HepG2 (cell line): ENCODE measurements around the gene NUDT9. TPM values are rescaled to one million over a fixed set of nuclear protein-coding genes. Genes with fewer than 3 reads are reported as not detected.

Experiments used
- CC2D1A ChIP-seq: sonication (generic); formaldehyde crosslinking; IDR thresholded peaks from 2 replicates; pipeline ENCODE4 v1.8.1; 2023; ENCODE audit warnings: mild to moderate bottlenecking, missing genetic modification reagents
- ERF ChIP-seq: IDR thresholded peaks from 2 replicates; pipeline ENCODE4 v1.6.1; 2018; ENCODE audit warnings: missing biosample characterization, missing genetic modification reagents
- KAT7 ChIP-seq: IDR thresholded peaks from 2 replicates; pipeline ENCODE4 v1.6.1; 2018; ENCODE audit warnings: borderline replicate concordance, missing compliant biosample characterization
- NCOA5 ChIP-seq: sonication (generic); formaldehyde crosslinking; IDR thresholded peaks from 2 replicates; pipeline ENCODE4 v1.4.0; 2020; ENCODE audit warnings: missing genetic modification reagents
- NPAS2 ChIP-seq: sonication (generic); formaldehyde crosslinking; IDR thresholded peaks from 2 replicates; pipeline ENCODE4 v1.8.0; 2022; ENCODE audit warnings: mild to moderate bottlenecking, missing genetic modification reagents, borderline replicate concordance
- POLR2A ChIP-seq, 2 experiments: IDR thresholded peaks; 2 replicates each; pipeline ENCODE4 v1.6.1; 2011; ENCODE audit warnings: low read depth in 2 of 2, low read length in 2 of 2, mild to moderate bottlenecking in 1 of 2, moderate library complexity in 1 of 2; ENCODE audit not compliant: insufficient read depth in 1 of 2
- SSRP1 ChIP-seq: IDR thresholded peaks from 2 replicates; pipeline ENCODE4 v1.6.1; 2016; ENCODE audit warnings: control low read depth
- TRIM24 ChIP-seq: sonication (generic); formaldehyde crosslinking; IDR thresholded peaks from 2 replicates; pipeline ENCODE4 v1.8.0; 2022; ENCODE audit warnings: mild to moderate bottlenecking, missing genetic modification reagents
- ZBTB1 ChIP-seq: sonication (generic); formaldehyde crosslinking; IDR thresholded peaks from 2 replicates; pipeline ENCODE4 v1.4.0; 2020; ENCODE audit warnings: missing genetic modification reagents, borderline replicate concordance
- ZNF432 ChIP-seq: sonication (generic); formaldehyde crosslinking; IDR thresholded peaks from 2 replicates; pipeline ENCODE4 v1.5.0; 2020; ENCODE audit warnings: missing genetic modification reagents, mild to moderate bottlenecking, borderline replicate concordance
- ZNF605 ChIP-seq: sonication (generic); formaldehyde crosslinking; IDR thresholded peaks from 2 replicates; pipeline ENCODE4 v1.8.0; 2022; ENCODE audit warnings: mild to moderate bottlenecking, missing genetic modification reagents
- polyA plus RNA-seq, 8 experiments: library from polyadenylated mRNA; depleted of rRNA in 3 of 8; stranded (reverse) in 7 of 8; unstranded in 1 of 8; fragments of >200 nt; fragmentation: Illumina TruSeq in 4 of 8; extraction: Trizol in 4 of 8; gene quantifications; 2 replicates each; pipeline versions ENCODE4 v1.2.1 to v1.2.3, GENCODE V29; 2011 to 2016; ENCODE audit warnings: low read depth in 4 of 8, missing spikeins in 1 of 8, mixed read lengths in 1 of 8; ENCODE audit not compliant: insufficient read depth in 1 of 8
- total RNA-seq, 5 experiments: library from RNA; depleted of rRNA; stranded (reverse); fragments of >200 nt; fragmentation: Illumina TruSeq; extraction: Trizol; gene quantifications; 2 replicates each; pipeline ENCODE4 v1.2.3, GENCODE V29; 2016; ENCODE audit warnings: low read depth in 1 of 5
- TF ChIP-seq, protein P1 (sequence below): sonication (generic); formaldehyde crosslinking; IDR thresholded peaks from 2 replicates; pipeline ENCODE4 v1.4.0; 2020; ENCODE audit warnings: missing genetic modification reagents
- TF ChIP-seq, protein P2 (sequence below): sonication (generic); formaldehyde crosslinking; conservative IDR thresholded peaks from 2 replicates; pipeline ENCODE4 v1.4.0; 2020; ENCODE audit warnings: missing genetic modification reagents
- TF ChIP-seq, protein P3 (sequence below): sonication (generic); formaldehyde crosslinking; IDR thresholded peaks from 2 replicates; pipeline ENCODE4 v1.5.0; 2020; ENCODE audit warnings: missing genetic modification reagents
- TF ChIP-seq, protein P4 (sequence below): sonication (generic); formaldehyde crosslinking; IDR thresholded peaks from 2 replicates; pipeline ENCODE4 v1.8.0; 2022; ENCODE audit warnings: mild to moderate bottlenecking, missing genetic modification reagents, moderate library complexity
- TF ChIP-seq, protein P5 (sequence below): sonication (generic); formaldehyde crosslinking; IDR thresholded peaks from 2 replicates; pipeline ENCODE4 v1.4.0; 2020; ENCODE audit warnings: missing genetic modification reagents
- TF ChIP-seq, protein P6 (sequence below): sonication (generic); formaldehyde crosslinking; IDR thresholded peaks from 2 replicates; pipeline ENCODE4 v1.5.1; 2020; ENCODE audit warnings: missing genetic modification reagents, mild to moderate bottlenecking, borderline replicate concordance

Gene NUDT9
- total and polyA plus RNA-seq, 2 of the 13 experiments (the other 11 are each of a cell fraction or from before 2014, with no cell fraction given), result 10.4 to 12.3 TPM

DNA sequence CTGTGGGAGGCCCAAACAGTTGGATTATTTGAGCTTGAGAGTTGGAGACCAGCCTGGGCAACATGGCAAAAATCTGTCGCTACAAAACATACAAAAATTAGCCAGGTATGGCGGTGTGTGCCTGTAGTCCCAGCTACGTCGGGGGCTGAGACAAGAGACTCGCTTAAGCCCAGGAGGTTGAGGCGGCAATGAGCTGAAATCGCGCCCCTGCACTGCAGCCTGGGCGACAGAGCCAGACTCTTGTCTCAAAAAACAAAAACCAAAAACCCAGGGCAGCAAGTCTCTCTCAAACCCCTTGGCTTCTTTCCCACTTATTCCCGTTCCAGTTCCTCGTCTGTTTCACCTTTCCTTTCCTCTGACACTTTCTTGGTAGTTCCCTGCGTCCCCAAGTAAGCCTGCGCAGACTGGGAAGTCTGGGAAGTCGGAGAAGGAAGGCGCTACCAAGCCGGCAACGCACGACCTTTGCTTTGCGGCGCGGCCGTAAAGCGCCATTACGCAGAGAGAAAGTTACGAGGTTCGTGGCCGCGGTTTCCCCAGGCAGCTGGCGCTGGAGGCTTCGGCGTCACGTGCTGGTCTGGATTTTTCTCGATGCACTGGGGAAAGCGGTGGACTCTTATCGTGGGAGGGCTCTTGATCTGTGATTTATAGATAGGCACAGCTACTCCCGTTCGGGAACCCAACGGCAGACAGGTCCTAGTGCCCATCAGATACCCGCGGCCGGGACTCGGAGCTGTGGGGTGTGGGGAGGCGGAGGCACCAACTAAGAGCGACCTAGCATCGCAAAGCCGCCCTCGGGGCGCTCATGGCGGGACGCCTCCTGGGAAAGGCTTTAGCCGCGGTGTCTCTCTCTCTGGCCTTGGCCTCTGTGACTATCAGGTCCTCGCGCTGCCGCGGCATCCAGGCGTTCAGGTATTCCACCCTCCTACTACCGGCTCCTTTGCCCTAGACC lies at the start of gene NUDT9 (continued):
- TF ChIP-seq, protein P1, sequence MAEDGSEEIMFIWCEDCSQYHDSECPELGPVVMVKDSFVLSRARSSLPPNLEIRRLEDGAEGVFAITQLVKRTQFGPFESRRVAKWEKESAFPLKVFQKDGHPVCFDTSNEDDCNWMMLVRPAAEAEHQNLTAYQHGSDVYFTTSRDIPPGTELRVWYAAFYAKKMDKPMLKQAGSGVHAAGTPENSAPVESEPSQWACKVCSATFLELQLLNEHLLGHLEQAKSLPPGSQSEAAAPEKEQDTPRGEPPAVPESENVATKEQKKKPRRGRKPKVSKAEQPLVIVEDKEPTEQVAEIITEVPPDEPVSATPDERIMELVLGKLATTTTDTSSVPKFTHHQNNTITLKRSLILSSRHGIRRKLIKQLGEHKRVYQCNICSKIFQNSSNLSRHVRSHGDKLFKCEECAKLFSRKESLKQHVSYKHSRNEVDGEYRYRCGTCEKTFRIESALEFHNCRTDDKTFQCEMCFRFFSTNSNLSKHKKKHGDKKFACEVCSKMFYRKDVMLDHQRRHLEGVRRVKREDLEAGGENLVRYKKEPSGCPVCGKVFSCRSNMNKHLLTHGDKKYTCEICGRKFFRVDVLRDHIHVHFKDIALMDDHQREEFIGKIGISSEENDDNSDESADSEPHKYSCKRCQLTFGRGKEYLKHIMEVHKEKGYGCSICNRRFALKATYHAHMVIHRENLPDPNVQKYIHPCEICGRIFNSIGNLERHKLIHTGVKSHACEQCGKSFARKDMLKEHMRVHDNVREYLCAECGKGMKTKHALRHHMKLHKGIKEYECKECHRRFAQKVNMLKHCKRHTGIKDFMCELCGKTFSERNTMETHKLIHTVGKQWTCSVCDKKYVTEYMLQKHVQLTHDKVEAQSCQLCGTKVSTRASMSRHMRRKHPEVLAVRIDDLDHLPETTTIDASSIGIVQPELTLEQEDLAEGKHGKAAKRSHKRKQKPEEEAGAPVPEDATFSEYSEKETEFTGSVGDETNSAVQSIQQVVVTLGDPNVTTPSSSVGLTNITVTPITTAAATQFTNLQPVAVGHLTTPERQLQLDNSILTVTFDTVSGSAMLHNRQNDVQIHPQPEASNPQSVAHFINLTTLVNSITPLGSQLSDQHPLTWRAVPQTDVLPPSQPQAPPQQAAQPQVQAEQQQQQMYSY, result peak; percentile 52; the same call in 1 of the 2 replicates
- TF ChIP-seq SSRP1 (no peak), NCOA5 (CRISPR knock-in tag) (no peak), TRIM24 (CRISPR knock-in tag) (no peak), ERF (peak; percentile 41; the same call in 1 of the 2 replicates), ZNF432 (CRISPR knock-in tag) (no peak), POLR2A (IDR thresholded peaks at IDR 0.05; ENCODE audit: insufficient read depth in 1 of 2, low read depth in 2 of 2, low read length in 2 of 2) (peak; percentile 70 to 77), CC2D1A (CRISPR knock-in tag) (no peak), ZNF605 (CRISPR knock-in tag) (peak; percentile 63; the same call in 1 of the 2 replicates), ZBTB1 (CRISPR knock-in tag) (no peak), NPAS2 (CRISPR knock-in tag) (0 out of 2 replicates have a peak, but pooled peaks have one; percentile 50), KAT7 (CRISPR knock-in tag) (peak; percentile 81; the same call in 1 of the 2 replicates)
- TF ChIP-seq, protein P2, sequence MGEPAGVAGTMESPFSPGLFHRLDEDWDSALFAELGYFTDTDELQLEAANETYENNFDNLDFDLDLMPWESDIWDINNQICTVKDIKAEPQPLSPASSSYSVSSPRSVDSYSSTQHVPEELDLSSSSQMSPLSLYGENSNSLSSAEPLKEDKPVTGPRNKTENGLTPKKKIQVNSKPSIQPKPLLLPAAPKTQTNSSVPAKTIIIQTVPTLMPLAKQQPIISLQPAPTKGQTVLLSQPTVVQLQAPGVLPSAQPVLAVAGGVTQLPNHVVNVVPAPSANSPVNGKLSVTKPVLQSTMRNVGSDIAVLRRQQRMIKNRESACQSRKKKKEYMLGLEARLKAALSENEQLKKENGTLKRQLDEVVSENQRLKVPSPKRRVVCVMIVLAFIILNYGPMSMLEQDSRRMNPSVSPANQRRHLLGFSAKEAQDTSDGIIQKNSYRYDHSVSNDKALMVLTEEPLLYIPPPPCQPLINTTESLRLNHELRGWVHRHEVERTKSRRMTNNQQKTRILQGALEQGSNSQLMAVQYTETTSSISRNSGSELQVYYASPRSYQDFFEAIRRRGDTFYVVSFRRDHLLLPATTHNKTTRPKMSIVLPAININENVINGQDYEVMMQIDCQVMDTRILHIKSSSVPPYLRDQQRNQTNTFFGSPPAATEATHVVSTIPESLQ (CRISPR knock-in tag), result no peak
- TF ChIP-seq, protein P3, sequence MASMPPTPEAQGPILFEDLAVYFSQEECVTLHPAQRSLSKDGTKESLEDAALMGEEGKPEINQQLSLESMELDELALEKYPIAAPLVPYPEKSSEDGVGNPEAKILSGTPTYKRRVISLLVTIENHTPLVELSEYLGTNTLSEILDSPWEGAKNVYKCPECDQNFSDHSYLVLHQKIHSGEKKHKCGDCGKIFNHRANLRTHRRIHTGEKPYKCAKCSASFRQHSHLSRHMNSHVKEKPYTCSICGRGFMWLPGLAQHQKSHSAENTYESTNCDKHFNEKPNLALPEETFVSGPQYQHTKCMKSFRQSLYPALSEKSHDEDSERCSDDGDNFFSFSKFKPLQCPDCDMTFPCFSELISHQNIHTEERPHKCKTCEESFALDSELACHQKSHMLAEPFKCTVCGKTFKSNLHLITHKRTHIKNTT, result no peak
- TF ChIP-seq, protein P4, sequence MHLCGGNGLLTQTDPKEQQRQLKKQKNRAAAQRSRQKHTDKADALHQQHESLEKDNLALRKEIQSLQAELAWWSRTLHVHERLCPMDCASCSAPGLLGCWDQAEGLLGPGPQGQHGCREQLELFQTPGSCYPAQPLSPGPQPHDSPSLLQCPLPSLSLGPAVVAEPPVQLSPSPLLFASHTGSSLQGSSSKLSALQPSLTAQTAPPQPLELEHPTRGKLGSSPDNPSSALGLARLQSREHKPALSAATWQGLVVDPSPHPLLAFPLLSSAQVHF (CRISPR knock-in tag), result no peak
- TF ChIP-seq, protein P5, sequence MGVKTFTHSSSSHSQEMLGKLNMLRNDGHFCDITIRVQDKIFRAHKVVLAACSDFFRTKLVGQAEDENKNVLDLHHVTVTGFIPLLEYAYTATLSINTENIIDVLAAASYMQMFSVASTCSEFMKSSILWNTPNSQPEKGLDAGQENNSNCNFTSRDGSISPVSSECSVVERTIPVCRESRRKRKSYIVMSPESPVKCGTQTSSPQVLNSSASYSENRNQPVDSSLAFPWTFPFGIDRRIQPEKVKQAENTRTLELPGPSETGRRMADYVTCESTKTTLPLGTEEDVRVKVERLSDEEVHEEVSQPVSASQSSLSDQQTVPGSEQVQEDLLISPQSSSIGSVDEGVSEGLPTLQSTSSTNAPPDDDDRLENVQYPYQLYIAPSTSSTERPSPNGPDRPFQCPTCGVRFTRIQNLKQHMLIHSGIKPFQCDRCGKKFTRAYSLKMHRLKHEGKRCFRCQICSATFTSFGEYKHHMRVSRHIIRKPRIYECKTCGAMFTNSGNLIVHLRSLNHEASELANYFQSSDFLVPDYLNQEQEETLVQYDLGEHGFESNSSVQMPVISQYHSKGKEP (CRISPR knock-in tag), result peak; percentile 28; the same call in 1 of the 2 replicates
- TF ChIP-seq, protein P6, sequence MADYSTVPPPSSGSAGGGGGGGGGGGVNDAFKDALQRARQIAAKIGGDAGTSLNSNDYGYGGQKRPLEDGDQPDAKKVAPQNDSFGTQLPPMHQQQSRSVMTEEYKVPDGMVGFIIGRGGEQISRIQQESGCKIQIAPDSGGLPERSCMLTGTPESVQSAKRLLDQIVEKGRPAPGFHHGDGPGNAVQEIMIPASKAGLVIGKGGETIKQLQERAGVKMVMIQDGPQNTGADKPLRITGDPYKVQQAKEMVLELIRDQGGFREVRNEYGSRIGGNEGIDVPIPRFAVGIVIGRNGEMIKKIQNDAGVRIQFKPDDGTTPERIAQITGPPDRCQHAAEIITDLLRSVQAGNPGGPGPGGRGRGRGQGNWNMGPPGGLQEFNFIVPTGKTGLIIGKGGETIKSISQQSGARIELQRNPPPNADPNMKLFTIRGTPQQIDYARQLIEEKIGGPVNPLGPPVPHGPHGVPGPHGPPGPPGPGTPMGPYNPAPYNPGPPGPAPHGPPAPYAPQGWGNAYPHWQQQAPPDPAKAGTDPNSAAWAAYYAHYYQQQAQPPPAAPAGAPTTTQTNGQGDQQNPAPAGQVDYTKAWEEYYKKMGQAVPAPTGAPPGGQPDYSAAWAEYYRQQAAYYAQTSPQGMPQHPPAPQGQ (CRISPR knock-in tag), result no peak
